CD4-positive, alpha-beta T cell treated with Interleukin-21 for 1 hour (primary cell): ENCODE measurements around the gene WDR70.
"Not testable (repeated sequence)": the region's sequence is repeated elsewhere in the genome, so short reads cannot be mapped to it uniquely, and the experiment has no call there.

ENCODE experiments used
- DNase-seq: peaks from one replicate; pipeline ENCODE4 v3.0.0-alpha.2; 2020

WDR70 gene

DNA sequence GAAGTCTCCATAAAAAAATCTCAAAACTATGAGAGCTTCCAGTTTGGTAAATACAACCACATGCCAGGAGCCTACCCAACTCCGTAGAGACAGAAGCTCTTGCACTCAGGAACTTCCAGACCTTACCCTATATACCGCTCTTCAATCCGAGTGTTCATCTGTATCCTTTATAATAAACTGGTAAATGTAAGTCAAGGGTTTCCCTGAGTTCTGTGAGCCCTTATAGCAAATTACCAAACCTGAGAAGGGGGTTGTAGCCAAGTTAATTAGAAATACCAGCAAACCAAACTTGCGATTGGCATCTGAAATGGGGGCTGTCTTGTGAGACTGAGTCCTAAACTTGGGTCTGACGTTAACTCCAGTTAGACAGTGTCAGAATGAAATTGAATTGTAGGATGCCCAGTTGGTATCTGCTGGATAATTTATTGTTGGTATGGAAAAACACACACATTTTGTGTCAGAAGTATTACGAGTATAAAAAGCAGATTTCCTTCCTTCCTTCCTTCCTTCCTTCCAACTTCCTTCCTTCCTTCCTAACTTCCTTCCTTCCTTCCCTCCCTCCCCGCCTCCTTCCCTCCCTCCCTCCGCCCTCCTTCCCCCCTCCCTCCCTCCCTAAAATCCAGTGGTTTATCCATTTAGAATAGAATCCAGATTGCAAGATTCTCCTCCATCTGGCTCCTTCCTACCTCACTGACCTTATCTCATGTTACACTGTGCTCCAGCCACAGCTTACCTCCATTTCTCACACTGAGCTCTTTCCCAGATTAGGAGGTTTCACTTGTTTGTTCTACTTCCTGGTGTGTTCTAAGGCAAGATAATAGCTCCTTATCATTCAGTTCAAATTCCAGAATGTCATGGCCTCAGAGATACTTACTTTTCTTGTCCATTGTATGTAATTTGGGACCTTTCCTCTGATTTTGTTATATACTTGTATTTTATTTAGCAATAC is 196.7 kb downstream of the WDR70 start:
- no peak for DNase-seq

DNA sequence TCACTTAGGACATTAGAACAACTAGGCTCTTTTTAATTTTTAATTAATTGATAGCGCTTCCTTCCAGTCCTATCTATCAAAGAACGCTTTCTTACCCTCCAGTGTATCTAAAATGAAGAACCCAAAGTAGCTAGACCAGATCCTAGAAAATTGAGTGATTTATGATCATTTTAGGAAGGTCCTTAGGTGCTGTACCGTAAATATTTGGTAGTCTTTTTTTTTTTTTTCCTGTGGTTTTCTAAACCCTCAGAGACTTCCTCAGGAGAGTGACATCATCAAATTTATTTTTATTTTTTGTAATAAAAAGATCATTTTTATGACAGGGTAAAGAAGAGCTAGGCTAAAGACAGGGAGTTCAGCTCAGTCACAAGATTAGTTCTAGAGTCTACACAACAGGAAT is 197.4 kb downstream of the WDR70 start:
- DNase-seq: no peak

DNA sequence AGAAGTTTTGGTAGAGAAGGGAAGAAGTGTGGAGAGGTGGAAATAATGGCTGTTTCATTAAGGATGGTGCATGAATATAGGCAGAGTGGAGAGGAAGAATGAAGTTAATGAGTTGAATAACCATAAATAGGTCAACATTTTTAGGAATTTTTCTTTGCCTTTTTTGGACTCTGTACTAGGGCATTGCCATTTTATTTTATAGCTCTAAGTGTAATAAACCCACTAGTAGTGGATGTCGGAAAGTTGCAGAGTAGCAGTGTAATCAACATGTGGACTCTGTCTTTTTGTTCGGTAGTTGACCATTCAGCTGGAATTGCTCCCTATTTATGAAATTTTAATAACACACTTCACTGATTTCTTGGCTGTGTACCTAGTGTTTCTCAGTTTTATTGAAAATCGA is 199.1 kb downstream of the WDR70 start:
- DNase-seq: no peak

DNA sequence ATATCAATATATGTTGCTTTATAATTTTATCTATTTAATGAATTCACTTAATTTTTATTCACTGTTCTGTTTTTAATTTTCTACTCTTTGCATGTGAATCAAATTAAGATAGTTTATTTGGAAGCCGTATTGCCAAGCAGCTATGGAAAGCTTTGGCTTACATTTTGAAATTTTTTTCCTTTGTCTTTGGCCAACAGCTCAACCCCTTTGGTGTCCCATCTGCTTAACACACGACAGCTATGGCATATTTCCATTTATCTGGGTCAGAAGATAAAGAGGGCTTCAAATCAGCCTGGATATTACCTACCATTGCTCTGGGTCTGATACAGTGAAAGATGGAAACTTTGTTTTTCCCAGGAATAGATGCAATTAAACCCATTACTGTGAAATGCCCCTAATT is 201.0 kb downstream of the WDR70 start:
- DNase-seq: no peak

DNA sequence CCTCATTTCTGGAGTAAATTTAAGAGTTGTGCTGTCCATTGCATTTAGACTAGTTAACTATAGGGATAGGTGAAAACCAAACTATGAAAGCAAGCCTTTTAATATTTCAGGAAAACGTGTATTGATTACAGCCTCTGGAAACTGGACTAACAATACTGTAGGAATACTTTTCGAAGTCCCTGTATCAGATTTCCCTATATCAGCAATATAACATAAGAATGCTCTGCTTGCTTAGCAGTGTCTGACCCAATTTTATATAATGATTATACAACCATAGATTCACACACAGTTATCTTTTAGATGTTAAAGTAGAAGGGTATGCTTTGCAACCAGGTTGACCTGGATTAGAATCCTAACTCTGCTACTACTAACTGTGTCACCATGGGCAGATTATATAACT is 203.1 kb downstream of the WDR70 start:
- DNase-seq: no peak

DNA sequence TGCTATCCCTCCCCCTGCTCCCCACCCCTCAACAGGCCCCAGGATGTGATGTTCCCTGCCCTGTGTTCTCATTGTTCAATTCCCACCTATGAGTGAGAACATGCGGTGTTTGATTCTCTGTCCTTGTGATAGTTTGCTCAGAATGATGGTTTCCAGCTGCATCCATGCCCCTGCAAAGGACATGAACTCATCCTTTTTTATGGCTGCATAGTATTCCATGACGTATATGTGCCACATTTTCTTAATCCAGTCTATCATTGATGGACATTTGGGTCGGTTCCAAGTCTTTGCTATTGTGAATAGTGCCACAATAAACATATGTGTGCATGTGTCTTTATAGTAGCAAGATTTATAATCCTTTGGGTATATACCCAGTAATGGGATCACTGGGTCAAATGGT is 214.2 kb downstream of the WDR70 start:
- DNase-seq: not testable (repeated sequence)

DNA sequence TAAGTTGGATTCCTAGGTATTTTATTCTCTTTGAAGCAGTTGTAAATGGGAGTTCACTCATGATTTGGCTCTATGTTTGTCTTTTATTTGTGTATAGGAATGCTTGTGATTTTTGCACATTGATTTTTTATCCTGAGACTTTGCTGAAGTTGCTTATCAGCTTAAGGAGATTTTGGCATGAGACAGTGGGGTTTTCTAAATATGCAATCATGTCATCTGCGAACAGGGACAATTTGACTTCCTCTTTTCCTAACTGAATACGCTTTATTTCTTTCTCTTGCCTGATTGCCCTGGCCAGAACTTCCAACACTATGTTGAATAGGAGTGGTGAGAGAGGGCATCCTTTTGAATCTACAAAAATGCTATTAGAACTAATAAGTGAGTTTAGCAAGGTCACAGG is 215.7 kb downstream of the WDR70 start:
- not testable (repeated sequence) for DNase-seq

DNA sequence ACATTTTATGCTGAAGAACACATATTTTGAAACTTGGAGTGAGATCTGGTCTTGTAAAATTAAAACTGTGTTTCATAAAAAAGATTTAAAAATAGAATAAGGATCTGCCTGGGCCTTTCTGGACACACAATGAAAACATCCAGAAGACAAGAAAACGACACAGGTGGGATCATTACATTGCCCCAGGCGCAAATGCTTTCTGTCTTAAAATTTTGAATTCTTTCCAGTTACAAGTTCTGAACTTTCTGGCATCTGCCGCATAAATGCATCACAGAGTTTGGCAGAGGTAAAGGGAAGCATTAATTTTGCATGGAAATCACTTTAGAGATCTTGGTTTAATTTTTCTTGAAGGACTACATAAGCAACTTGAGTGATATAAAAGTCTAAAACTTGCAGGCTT is 219.6 kb downstream of the WDR70 start:
- DNase-seq: no peak

DNA sequence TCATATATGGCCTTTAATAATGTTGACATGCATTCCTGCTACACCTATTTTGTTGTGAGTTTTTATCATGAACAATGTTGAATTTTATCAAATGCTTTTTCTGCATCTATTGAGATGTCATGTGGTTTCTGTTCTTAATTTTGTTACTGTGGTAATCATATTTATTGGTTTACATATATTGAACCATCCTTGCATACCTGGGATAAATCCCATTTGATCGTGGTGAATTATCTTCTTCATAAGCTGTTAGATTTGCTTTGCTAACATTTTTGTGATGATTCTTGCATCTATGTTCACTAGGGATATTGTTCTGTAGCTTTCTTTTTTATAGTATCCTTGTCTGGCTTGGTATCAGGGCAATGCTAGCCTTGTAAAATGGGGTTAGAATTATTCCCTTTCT is 222.0 kb downstream of the WDR70 start:
- no peak for DNase-seq

DNA sequence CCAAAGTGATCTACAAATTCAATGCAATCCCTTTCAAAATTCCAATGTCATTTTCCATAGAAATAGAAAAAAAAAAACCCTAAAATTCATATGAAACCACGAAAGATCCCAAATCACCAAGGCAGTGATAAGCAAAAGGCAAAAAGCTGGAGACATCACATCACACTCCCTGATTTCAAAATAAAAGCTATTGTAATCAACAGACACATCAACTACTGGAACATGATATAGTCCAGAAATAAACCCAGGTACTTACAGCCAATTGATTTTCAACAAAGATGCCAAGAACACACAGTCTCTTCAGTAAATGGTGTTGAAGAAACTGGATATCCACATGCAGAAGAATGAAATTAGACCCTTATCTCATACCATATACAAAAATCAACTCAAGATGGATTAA is 224.0 kb downstream of the WDR70 start:
- no peak for DNase-seq

DNA sequence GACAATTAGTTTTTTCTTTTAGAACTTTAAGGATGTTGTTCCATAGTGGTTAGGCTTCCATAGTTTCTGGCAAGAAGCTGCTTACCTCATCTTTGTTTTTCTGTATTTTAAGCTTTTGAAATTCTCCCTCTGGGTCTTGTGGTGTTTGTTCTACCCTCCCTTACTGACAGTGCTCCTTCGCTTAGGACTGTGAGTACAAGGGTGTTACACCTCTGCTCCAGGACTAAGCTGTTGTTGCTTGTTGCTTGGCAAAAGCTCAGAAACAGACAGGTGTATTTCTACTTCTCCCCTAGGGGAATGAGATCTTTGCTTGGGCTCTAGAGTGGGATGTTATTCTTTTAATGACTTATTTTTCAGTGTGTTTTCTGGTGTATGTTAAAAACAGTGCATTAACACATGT is 225.2 kb downstream of the WDR70 start:
- no peak for DNase-seq

DNA sequence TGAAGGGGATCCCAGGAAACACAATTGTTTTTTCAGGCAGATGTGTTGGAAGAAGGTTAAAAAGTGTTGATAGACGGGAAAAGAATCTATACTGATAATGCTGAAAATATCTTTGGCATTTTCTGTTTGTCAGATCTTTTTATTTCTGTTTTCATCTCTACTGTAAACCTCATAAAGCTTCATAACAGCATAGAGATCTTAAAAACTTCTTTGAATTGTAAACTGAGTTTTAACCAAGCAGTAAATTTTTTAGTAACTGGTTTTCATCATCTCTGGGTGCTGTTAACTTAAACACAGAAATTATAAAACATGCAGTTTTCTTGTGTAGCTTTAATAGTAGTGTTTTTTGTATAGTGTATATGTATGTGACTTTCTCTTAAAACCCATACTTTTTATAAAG is 227.0 kb downstream of the WDR70 start:
- no peak for DNase-seq

DNA sequence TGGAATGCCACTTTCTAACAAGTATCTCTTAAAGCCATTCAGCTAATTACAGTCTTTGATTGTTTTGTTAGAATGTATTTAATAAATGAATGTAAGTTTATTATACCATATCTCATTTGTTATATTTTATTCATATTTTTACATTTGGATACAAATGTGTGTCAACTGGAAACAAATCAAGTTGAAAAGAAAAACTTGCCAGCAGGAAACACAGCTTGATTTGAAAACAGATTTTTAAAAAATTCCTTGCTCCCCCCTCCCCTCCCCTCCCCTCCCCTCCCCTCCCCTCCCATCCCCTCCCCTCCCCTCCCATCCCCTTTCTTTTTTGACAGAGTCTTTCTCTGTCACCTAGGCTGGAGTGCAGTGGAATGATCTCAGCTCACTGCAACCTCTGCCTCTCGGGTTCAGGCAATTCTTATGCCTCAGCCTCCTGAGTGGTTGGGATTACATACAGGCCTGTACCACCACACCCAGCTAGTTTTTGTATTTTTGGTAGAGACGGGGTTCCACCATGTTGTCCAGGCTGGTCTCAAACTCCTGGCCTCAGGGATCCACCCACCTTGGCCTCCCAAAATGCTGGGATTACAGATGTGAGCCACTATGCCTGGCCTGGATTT is 227.6 kb downstream of the WDR70 start:
- no peak for DNase-seq

DNA sequence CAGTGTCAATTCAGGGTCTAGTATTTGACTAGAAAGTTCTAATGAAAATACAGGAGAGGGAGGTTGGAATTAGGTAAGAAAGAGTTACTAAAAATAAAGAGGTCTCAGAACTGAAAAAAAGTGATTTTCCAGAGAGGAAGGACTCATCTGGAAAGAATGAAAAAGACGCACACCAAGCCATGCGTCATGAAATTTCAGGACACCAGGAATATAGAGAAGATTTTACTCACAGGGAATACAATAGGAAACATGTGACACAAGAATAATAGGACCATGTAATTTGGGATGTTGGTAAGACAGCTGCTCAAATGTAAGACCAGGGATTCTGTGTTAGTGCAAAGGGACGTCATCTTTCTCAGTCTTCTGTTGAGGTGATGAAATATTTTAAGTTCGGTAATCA is 236.1 kb downstream of the WDR70 start:
- no peak for DNase-seq

DNA sequence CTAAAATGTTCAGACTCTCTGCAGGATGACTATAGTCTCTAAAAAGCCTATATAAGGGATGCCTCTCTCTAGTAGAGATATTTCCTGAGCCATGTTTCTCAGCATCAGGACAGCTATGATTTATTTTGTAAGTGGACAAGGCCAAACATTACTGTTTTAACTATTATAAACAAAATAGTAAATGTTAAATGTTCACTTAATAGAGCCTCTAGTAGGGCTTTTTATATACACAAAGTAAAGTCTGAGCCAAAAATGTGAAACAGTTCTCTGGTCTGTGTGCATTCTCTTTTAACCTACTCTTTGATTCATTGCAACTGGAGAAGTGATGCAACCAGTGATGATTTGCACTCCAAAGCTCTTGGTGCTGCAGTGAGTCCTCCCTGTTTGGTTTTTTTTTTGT is 240.2 kb downstream of the WDR70 start:
- DNase-seq: no peak

DNA sequence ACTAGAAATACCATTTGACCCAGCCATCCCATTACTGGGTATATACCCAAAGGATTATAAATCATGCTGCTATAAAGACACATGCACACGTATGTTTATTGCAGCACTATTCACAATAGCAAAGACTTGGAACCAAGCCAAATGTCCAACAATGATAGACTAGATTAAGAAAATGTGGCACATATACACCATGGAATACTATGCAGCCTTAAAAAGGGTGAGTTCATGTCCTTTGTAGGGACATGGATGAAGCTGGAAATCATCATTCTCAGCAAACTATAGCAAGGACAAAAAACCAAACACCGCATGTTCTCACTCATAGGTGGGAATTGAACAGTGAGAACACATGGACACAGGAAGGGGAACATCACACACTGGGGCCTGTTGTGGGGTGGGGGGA is 243.2 kb downstream of the WDR70 start:
- DNase-seq: not testable (repeated sequence)

DNA sequence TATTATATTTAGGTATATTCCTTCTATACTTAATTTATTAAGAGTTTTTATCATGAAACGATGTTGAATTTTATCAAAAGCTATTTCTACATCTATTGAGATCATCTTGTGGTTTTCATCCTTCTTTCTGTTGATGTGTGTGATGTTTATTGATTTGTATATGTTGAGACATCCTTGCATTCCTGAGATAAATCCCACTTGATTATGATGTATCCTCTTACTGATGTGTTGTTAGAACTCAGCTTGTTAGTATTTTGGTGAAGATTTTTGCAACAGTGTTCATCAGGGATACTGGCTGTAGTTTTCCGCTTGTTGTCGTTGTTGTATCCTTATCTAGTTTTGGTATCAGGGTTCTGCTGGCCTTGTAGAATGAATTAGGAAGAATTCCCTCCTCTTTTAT is 247.1 kb downstream of the WDR70 start:
- no peak for DNase-seq

DNA sequence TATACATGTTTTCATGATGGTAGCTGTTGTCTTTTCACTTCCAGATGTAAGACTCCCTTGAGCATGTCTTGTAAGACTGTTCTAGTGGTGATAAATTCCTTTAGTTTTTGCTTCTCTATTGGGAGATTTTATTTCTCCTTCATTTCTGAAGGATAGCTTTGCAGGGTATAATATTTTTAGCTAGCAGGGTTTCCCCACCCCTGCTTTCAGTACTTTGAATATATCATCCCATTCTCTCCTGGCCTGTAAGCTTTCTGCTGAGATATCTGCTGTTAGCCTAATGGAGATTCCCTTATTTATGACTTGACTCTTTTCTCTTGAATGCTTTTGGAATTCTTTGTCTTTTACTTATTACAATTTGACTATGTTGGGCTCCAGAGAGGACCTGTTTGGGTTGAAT is 249.8 kb downstream of the WDR70 start:
- no peak for DNase-seq

DNA sequence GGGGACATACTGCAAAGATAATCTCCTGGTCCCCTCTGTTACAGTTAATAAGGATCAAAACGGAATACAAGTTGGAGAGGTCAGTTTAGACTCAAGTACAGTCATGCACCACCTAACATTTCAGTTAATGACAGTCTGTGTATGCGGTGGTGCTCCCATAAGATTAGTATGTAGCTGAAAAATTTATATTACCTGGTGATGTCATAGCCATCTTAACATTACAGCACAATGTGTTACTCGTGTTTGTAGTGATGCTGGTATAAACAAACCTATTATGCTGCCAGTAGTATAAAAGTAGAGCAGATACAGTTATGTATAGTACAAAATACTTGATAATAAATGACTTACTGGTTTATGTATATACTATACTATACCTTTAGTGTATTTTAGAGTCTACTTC is 252.8 kb downstream of the WDR70 start:
- DNase-seq: no peak

DNA sequence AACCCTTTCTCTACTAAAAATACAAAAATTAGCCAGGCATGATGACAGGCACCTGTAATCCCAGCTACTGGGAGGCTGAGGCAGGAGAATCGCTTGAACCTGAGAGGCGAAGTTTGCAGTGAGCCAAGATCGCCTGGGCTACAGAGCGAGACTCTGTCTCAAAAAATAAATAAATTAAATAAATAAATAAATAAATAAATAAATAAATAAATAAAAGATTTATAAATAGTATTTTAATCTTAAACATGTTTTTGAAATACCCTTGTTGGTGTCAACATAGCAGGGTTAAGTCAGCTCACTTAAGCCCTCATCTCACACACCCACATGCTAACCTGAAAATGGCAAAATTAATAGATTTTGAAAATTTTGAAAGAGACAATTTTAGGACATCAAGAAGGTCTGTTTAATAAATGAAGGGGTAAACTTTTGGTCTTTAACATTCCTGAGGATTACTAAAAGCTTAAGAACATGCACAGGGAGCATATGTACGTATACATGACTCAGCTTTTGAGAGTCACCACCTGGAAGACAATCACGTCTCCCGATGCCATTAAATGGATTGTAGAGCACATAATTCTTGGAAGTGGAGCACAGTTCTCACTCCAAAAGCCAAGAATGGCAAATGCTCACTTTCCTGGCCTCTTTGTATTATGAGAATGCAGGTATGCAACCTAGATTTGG is 258.2 kb downstream of the WDR70 start:
- no peak for DNase-seq

DNA sequence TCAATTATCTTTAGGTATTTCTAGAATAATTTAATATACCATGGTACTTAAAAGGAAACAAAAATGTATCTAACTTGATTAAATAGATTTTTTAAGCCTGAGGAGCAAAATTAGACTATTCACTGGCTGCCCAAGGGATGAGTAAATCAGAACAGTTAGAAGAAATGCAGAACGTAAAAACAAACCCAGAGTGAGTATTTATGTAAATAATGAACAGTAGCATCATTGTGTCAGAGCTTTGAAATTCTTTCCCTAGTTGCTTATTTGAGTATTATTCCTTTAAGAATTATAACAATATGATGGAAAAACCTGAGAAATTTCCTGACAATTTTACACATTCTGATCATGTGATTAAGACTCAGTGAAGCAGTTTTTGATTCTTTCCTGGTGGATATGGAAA is 259.8 kb downstream of the WDR70 start:
- DNase-seq: no peak

DNA sequence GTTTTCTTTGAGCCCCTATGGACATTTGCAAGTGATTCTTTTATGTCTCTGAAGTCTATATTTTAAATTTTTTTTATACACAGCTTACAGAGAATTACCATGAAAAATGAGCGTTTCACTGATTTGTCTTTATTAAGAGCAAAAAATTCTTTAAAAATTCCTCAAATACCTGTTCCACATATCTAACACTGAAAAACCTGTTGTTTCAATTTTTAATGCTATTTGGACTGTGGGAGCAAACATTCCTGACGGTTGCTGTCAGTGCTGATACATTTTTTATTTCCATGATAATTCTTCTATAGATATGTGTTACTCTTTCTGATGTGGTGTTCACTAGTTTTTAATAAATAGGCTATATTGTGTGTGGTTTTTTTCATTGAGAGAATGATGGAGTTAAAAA is 261.0 kb downstream of the WDR70 start:
- no peak for DNase-seq

DNA sequence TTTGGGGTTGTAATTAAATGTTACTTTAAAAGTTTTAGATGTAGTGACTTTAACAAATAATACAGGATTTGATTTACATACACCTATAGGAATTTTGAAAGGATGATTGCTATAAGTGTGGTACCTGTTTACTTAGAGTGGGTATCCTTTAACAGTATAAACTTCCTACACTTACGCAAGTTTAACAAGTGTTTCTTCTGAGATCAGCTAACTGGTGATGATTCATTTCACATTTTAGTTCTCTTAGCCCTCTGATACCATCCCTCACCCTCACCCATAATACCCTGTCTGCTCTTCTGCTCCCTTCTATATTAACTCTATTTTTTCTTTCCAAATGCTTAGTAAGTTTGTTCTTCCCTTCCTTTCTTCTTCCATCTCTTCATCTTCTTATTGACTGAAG is 262.8 kb downstream of the WDR70 start:
- no peak for DNase-seq

DNA sequence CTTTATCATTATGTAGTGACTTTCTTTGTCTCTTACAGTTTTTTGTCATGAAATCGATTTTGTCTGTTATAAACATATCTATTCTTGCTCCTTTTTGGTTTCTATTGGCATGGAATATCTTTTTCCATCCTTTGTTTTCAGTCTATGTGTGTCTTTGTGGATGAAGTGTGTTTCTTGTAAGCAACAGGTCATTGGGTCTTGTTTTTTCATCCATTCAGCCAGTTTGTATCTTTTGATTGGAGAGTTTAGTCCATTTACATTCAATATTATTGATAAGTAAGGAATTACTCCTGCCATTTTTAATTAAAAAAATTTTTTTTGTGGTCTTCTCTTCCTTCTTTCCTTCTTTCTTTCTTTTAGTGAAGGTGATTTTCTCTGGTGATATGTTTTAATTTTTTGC is 266.6 kb downstream of the WDR70 start:
- DNase-seq: no peak
